Sigmoid colon (tissue), 7 donors: ENCODE data around the gene PYDC2. TPM values are rescaled to one million over a fixed set of nuclear protein-coding genes. Genes with fewer than 3 reads are reported as not detected.
"Not testable (repeated sequence)": the region's sequence is repeated elsewhere in the genome, so short reads cannot be mapped to it uniquely, and the experiment has no call there.

Experiments used
- DNase-seq: peaks from one replicate; pipeline ENCODE4 v3.0.0-alpha.2; 2019
- H3K27ac ChIP-seq, 4 donors: fragments of 200-600 bp; sonication (generic); one replicate each; pipeline ENCODE4 v1.5.1; 2016 to 2019; ENCODE audit warnings: mild to moderate bottlenecking in 1 of 4
- H3K27me3 ChIP-seq, 3 donors: fragments of 200-600 bp; sonication (generic); one replicate each; pipeline ENCODE4 v1.5.1; 2019; ENCODE audit warnings: mild to moderate bottlenecking in 1 of 3
- H3K36me3 ChIP-seq, 4 donors: fragments of 200-600 bp; sonication (generic); one replicate each; pipeline ENCODE4 v1.5.1; 2016 to 2019
- H3K4me1 ChIP-seq, 4 donors: fragments of 200-600 bp; sonication (generic); one replicate each; pipeline ENCODE4 v1.5.1; 2017 to 2019
- H3K4me3 ChIP-seq, 4 donors: fragments of 200-600 bp; sonication (generic); one replicate each; pipeline ENCODE4 v1.5.1; 2017 to 2019; ENCODE audit warnings: mild to moderate bottlenecking in 2 of 4, moderate library complexity in 1 of 4
- H3K9me3 ChIP-seq, 4 donors: fragments of 200-600 bp in 3 of 4; sonication (generic) in 3 of 4; one replicate each; pipeline versions ENCODE4 v1.5.1 to v1.6.1; 2013 to 2019
- EP300 ChIP-seq, 4 donors: sonication (generic); formaldehyde crosslinking; IDR thresholded peaks; one replicate each; pipeline ENCODE4 v1.6.1; 2017; ENCODE audit warnings: antibody characterized with exemption in 4 of 4
- POLR2A ChIP-seq, 2 donors: fragments of 450-650 bp; IDR thresholded peaks; one replicate each; pipeline ENCODE4 v1.6.1; 2016; ENCODE audit warnings: antibody characterized with exemption in 2 of 2, mild to moderate bottlenecking in 2 of 2, moderate library complexity in 2 of 2
- POLR2AphosphoS5 ChIP-seq, 4 donors: sonication (generic); formaldehyde crosslinking; IDR thresholded peaks; one replicate each; pipeline ENCODE4 v1.6.1; 2017; ENCODE audit warnings: antibody characterized with exemption in 4 of 4
- WGBS, 2 donors: extraction: QIAGEN DNeasy Blood & Tissue Kit; methylation state at CpG; one replicate each; pipeline ENCODE4 v1.1.7; 2013; 5-methylcytosine and 5-hydroxymethylcytosine counted together
- intact Hi-C: fragments of 100-400 bp; cut with DNase I; formaldehyde crosslinking; loops from one replicate; pipeline ENCODE4 v1.15.1; 2023
- polyA plus RNA-seq, 3 donors: library from polyadenylated mRNA; stranded (reverse); fragments of 200-250 nt; gene quantifications; one replicate each; pipeline ENCODE4 v1.2.3, GENCODE V29; 2013
- total RNA-seq, 4 donors: library from RNA; depleted of rRNA; stranded (reverse); fragments of >200 nt; gene quantifications; one replicate each; pipeline ENCODE4 v1.1.0, GENCODE V29; 2016
- TF ChIP-seq, protein P1 (sequence below), 4 experiments: fragments of 450-650 bp in 3 of 4; fragments of 200-600 bp in 1 of 4; IDR thresholded peaks; one replicate each; pipeline ENCODE4 v1.5.1; 2016 to 2019; ENCODE audit warnings: antibody characterized with exemption in 4 of 4, mild to moderate bottlenecking in 3 of 4, moderate library complexity in 2 of 4
- donor health status: healthy with polysubstance abuse.
- donor health status: Bipolar disorder and iron deficiency.
- donor health status: healthy.

PYDC2 gene
- total and polyA plus RNA-seq, 7 donors = not detected

DNA sequence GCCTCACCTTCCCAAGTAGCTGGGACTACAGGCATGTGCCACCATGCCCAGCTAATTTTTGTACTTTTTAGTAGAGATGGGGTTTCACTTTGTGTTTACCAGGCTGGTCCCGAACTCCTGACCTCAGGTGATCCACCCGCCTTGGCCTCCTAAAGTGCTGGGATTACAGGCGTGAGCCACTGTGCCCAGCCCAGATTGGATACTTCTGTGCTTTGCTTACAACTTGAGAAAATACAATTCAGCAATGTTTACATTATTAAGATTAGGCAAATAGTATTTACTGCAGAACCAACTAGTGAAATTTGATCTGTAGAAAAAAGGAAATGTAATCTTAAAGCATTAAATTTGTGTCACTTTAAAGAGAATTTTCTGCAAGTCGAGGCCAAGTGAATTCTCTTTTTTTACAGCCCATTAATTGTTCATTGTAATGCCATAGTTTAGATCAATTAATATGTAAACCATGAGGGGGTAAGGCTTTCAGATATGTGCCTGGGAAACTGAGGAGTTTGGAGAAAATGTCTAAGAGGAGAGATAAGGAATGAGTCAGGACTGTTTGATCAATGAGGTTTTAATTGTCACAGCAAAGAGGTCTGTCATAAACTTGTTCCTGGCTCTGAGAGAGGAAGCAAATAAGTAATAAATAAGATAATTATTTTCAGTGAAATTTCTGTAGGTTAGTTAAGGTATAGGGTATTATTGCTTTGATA is 15.3 kb downstream of the PYDC2 start:
- WGBS, 2 donors = 44 to 63% methylated on average over 4 of the region's 4 CpGs
- H3K27me3 ChIP-seq = no peaks in the 10 kb centered on the region
- intact Hi-C loops = no loop called here
- TF ChIP-seq POLR2A (IDR thresholded peaks at IDR 0.05) = no peak
- TF ChIP-seq EP300 (IDR thresholded peaks at IDR 0.05) = no peak
- no peak for TF ChIP-seq POLR2AphosphoS5 (IDR thresholded peaks at IDR 0.05)
- TF ChIP-seq, protein P1, sequence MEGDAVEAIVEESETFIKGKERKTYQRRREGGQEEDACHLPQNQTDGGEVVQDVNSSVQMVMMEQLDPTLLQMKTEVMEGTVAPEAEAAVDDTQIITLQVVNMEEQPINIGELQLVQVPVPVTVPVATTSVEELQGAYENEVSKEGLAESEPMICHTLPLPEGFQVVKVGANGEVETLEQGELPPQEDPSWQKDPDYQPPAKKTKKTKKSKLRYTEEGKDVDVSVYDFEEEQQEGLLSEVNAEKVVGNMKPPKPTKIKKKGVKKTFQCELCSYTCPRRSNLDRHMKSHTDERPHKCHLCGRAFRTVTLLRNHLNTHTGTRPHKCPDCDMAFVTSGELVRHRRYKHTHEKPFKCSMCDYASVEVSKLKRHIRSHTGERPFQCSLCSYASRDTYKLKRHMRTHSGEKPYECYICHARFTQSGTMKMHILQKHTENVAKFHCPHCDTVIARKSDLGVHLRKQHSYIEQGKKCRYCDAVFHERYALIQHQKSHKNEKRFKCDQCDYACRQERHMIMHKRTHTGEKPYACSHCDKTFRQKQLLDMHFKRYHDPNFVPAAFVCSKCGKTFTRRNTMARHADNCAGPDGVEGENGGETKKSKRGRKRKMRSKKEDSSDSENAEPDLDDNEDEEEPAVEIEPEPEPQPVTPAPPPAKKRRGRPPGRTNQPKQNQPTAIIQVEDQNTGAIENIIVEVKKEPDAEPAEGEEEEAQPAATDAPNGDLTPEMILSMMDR (IDR thresholded peaks at IDR 0.05) = no peak
- no peaks in the 10 kb centered on the region for H3K9me3 ChIP-seq
- H3K27ac ChIP-seq = no peak overlapping the region
- H3K4me1 ChIP-seq = no peaks in the 10 kb centered on the region
- no peak overlapping the region for H3K4me3 ChIP-seq
- H3K36me3 ChIP-seq = no peaks in the 10 kb centered on the region
- DNase-seq = no peak

DNA sequence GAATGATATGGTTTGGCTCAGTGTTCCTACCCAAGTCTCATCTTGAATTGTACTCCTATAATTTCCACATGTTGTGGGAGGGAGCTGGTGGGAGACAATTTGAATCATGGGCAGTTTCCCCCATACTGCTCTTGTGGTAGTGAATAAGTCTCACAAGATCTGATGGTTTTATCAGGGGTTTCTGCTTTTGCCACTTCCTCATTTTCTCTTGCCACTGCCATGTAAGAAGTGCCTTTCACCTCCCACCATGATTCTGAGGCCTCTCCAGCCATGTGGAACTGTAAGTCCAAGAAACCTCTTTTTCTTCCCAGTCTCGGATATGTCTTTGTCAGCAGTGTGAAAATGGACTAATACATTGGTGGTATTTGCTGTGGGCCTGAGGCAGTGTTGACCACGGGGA is 23.0 kb downstream of the PYDC2 start:
- intact Hi-C loops, H3K4me3 ChIP-seq, H3K27ac ChIP-seq, H3K36me3 ChIP-seq, H3K9me3 ChIP-seq, DNase-seq, H3K27me3 ChIP-seq, H3K4me1 ChIP-seq: not testable (repeated sequence)
- WGBS, 2 donors = 77 to 85% methylated on average over 2 of the region's 2 CpGs

DNA sequence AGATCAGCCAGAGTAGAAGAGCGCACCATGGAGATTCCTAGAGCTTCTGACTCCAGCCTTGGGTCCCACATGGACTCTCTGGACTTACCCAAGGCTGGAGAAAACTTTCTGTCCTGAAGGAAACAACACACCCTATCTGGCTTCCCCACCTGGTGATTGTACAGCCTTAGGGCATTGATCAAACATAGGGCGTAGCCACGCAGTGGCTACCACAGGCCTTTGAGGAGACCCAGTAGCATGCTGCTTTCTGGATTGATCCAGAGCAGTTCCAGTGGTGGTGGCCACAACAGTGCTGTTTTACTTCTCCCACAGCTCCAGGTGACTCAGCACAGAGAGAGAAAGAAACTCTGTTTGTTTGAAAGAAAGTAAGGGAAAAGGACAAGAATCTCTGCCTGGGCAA is 23.5 kb downstream of the PYDC2 start:
- H3K4me1 ChIP-seq = no peaks in the 10 kb centered on the region
- TF ChIP-seq POLR2AphosphoS5 (IDR thresholded peaks at IDR 0.05) = no peak
- no peak for TF ChIP-seq EP300 (IDR thresholded peaks at IDR 0.05)
- TF ChIP-seq POLR2A (IDR thresholded peaks at IDR 0.05) = no peak
- TF ChIP-seq, protein P1 (IDR thresholded peaks at IDR 0.05) = no peak
- H3K9me3 ChIP-seq = no peaks in the 10 kb centered on the region
- no peaks in the 10 kb centered on the region for H3K36me3 ChIP-seq
- no peaks in the 10 kb centered on the region for H3K27me3 ChIP-seq
- 91 to 92% methylated on average over 3 of the region's 3 CpGs for WGBS, 2 donors
- intact Hi-C loops = no loop called here
- no peak overlapping the region for H3K4me3 ChIP-seq
- H3K27ac ChIP-seq = no peak overlapping the region
- DNase-seq = no peak

DNA sequence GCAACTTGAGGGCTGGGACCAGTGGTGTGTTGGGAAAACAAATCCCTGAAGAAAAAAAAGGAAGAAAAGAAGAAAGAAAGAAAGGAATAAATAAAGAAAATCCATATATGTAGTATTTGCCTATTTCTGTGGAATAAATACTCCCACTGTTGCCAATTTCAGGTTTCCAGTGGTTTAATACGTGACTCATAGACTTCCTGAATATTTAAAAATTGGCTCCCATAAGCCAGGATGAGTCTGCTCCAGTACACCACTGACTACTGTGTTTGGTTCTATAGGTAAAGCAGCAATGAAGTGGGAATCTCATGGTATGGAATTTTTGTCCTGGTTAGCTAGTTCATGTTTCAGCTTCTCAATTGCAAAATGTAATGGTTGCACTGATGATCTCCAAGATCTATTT is 31.6 kb downstream of the PYDC2 start:
- WGBS, 2 donors = 75 to 87% methylated on average over 1 of the region's 1 CpG
- intact Hi-C loops = no loop called here

DNA sequence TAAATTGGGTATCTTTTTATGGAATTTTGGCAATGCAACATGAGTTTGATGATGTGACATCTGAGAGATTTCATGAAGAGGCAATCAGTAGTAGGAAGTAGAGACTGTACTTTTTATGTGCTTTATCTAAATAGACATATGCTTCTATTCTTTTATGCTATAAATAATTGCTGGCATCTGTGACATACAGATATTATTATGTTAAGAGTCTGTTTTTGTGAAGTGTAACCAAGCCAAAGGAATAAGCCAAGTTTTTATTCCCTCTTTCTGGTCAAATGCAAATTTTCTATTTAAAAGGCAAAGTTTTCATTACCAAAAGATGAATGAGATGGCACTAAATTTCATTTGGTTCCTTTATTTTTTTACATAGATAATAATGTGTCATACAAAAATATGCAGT is 32.4 kb downstream of the PYDC2 start:
- no peak for DNase-seq
- TF ChIP-seq POLR2A (IDR thresholded peaks at IDR 0.05) = no peak
- no peak for TF ChIP-seq EP300 (IDR thresholded peaks at IDR 0.05)
- TF ChIP-seq POLR2AphosphoS5 (IDR thresholded peaks at IDR 0.05) = no peak
- TF ChIP-seq, protein P1 (IDR thresholded peaks at IDR 0.05) = no peak
- no peaks in the 10 kb centered on the region for H3K27me3 ChIP-seq
- no peak overlapping the region for H3K27ac ChIP-seq
- no peaks in the 10 kb centered on the region for H3K36me3 ChIP-seq
- H3K9me3 ChIP-seq = no peaks in the 10 kb centered on the region
- no peaks in the 10 kb centered on the region for H3K4me1 ChIP-seq
- intact Hi-C loops = no loop called here
- no peak overlapping the region for H3K4me3 ChIP-seq

More for the DNA sequence above, 31.6 kb downstream of the PYDC2 start:
- Histone ChIP-seq H3K27ac (no peak overlapping the region), H3K36me3 (no peaks in the 10 kb centered on the region), H3K27me3 (no peaks in the 10 kb centered on the region), H3K9me3 (no peaks in the 10 kb centered on the region), H3K4me1 (no peaks in the 10 kb centered on the region), H3K4me3 (no peak overlapping the region)
- no peak for DNase-seq
- TF ChIP-seq POLR2A (IDR thresholded peaks at IDR 0.05) (no peak), POLR2AphosphoS5 (IDR thresholded peaks at IDR 0.05) (no peak), EP300 (IDR thresholded peaks at IDR 0.05) (no peak)
- TF ChIP-seq, protein P1 (IDR thresholded peaks at IDR 0.05) = no peak
